GM19455 (cell line): ENCODE data around the gene MCTS1.
A peak's percentile ranks its signal among the peaks of the same experiment; 100 is the strongest.
"Not testable (repeated sequence)": the region's sequence is repeated elsewhere in the genome, so short reads cannot be mapped to it uniquely, and the experiment has no call there.

Source experiments
- ATAC-seq: cut with Tn5 transposase; IDR thresholded peaks from one replicate; pipeline ENCODE4 v1.9.1; 2021; ENCODE audit not compliant: unreplicated experiment

The MCTS1 gene

GRCh38 chrX:120603707-120604360, at the start of gene MCTS1:
Gene MCTS1, plus strand, starts transcription at chrX:120604101. Its CDS starts 136 bp downstream, at chrX:120604237.
- ATAC-seq: peak; percentile 93

GRCh38 chrX:120556251-120556650, 47.6 kb upstream of the MCTS1 start:
- ATAC-seq: no peak

- ATAC-seq: no peak
These were observed 44.1 kb upstream of the MCTS1 start for GRCh38 chrX:120559804-120560203.

- peak; percentile 35 for ATAC-seq
These were observed 43.5 kb upstream of the MCTS1 start for GRCh38 chrX:120560405-120560841.

GRCh38 chrX:120560842-120561633, 42.9 kb upstream of the MCTS1 start, which contains the start of gene CUL4B:
Gene CUL4B, minus strand, starts transcription at chrX:120560962. Its CDS starts 324 bp downstream, at chrX:120560638.
- ATAC-seq: peak; percentile 81

GRCh38 chrX:120561634-120562568, 42.0 kb upstream of the MCTS1 start:
- ATAC-seq: no peak

- ATAC-seq: no peak
These were observed 41.4 kb upstream of the MCTS1 start for GRCh38 chrX:120562569-120562926.

GRCh38 chrX:120564925-120565324, 39.0 kb upstream of the MCTS1 start:
- ATAC-seq: no peak

GRCh38 chrX:120566817-120567216, 37.1 kb upstream of the MCTS1 start:
- no peak for ATAC-seq

- no peak for ATAC-seq
These were observed 35.9 kb upstream of the MCTS1 start for GRCh38 chrX:120568035-120568434.

GRCh38 chrX:120568609-120569008, 35.3 kb upstream of the MCTS1 start:
- no peak for ATAC-seq

- no peak for ATAC-seq
These were observed 33.8 kb upstream of the MCTS1 start for GRCh38 chrX:120570011-120570600.

- ATAC-seq: not testable (repeated sequence)
These were observed 30.1 kb upstream of the MCTS1 start for GRCh38 chrX:120573806-120574205.

- no peak for ATAC-seq
These were observed 28.4 kb upstream of the MCTS1 start for GRCh38 chrX:120575379-120576114.

GRCh38 chrX:120585702-120586101, 18.2 kb upstream of the MCTS1 start:
- ATAC-seq: no peak

- ATAC-seq: peak; percentile 64
These were observed 471 bp downstream of the MCTS1 start for GRCh38 chrX:120604361-120604782.

- no peak for ATAC-seq
These were observed 8.2 kb downstream of the MCTS1 start for GRCh38 chrX:120612086-120612485.

- no peak for ATAC-seq
These were observed 10.9 kb downstream of the MCTS1 start for GRCh38 chrX:120614816-120615215.

- no peak for ATAC-seq
These were observed 14.2 kb downstream of the MCTS1 start for GRCh38 chrX:120617996-120618630.

GRCh38 chrX:120625371-120625770, 21.5 kb downstream of the MCTS1 start:
- no peak for ATAC-seq
